GM12801 (cell line): ENCODE data around the gene SKIDA1.

Experiments
- CTCF ChIP-seq: IDR thresholded peaks from one replicate; pipeline ENCODE4 v1.5.1; 2011; ENCODE audit warnings: control low read depth; ENCODE audit not compliant: insufficient read length; ENCODE audit errors: extremely low read depth

SKIDA1 gene

GRCh38 chr10:21498986-21499385 is 26.5 kb downstream of the SKIDA1 start:
- no peak for TF ChIP-seq CTCF

- no peak for TF ChIP-seq CTCF
Measured at GRCh38 chr10:21498377-21498776, 27.1 kb downstream of the SKIDA1 start.

- no peak for TF ChIP-seq CTCF
Measured at GRCh38 chr10:21497177-21497807, 28.2 kb downstream of the SKIDA1 start.

GRCh38 chr10:21496343-21497176 is 28.9 kb downstream of the SKIDA1 start:
- no peak for TF ChIP-seq CTCF

GRCh38 chr10:21495752-21496342 is 29.6 kb downstream of the SKIDA1 start:
- TF ChIP-seq CTCF, result no peak

- TF ChIP-seq CTCF, result no peak
Measured at GRCh38 chr10:21495002-21495751, 30.3 kb downstream of the SKIDA1 start.

GRCh38 chr10:21494191-21495001 is 31.1 kb downstream of the SKIDA1 start:
- no peak for TF ChIP-seq CTCF
